Caco-2 (cell line): ENCODE measurements around the gene ERMAP. TPM values are rescaled to one million over a fixed set of nuclear protein-coding genes. Genes with fewer than 3 reads are reported as not detected.

ENCODE experiments used
- BruUV-seq: library from RNA; stranded (reverse); fragments of 400-500 nt; replicated peaks from 2 replicates; lab custom pipeline; 2021; lab: Mats Ljungman, UMichigan
- CTCF ChIA-PET: fragments of 300-600 bp; sonication (Branson Sonifier 250); formaldehyde crosslinking; loops from one replicate; lab custom pipeline; 2022; ENCODE audit warnings: antibody characterized with exemption; lab: Charles Lee
- POLR2A ChIA-PET: fragments of 300-600 bp; sonication (Branson Sonifier 250); formaldehyde crosslinking; loops from one replicate; lab custom pipeline; 2022; ENCODE audit warnings: antibody characterized with exemption; lab: Charles Lee
- DNase-seq, 2 experiments: peaks; one replicate each; pipeline versions ENCODE4 v3.0.0 to v3.0.0-alpha.2; 2020 to 2022
- H3K27me3 ChIP-seq: replicated peaks from 2 replicates; pipeline ENCODE4 v1.6.0; 2011; ENCODE audit warnings: low read length; ENCODE audit not compliant: control insufficient read depth, insufficient read depth
- H3K36me3 ChIP-seq: 2 replicates; pipeline ENCODE4 v1.5.1; 2011; ENCODE audit warnings: low read length; ENCODE audit not compliant: control insufficient read depth, insufficient read depth
- H3K4me1 ChIP-seq: fragments of 250-450 bp; sonication (Bioruptor Pico); 2 replicates; pipeline ENCODE4 v1.5.1; 2020; ENCODE audit warnings: mild to moderate bottlenecking
- H3K4me3 ChIP-seq: 2 replicates; pipeline ENCODE4 v1.5.1; 2011; ENCODE audit warnings: low read depth, mild to moderate bottlenecking, control low read depth, low read length
- H3K9me3 ChIP-seq: fragments of 250-450 bp; sonication (Bioruptor Pico); 2 replicates; pipeline ENCODE4 v1.5.1; 2020; ENCODE audit warnings: mild to moderate bottlenecking, moderate library complexity
- H3K27ac Mint-ChIP-seq: one replicate; pipeline ENCODE4 v1.8.0; 2022; ENCODE audit warnings: mixed read lengths; ENCODE audit not compliant: unreplicated experiment
- H3K27me3 Mint-ChIP-seq: one replicate; pipeline ENCODE4 v1.8.0; 2022; ENCODE audit warnings: mixed read lengths; ENCODE audit not compliant: insufficient read depth, unreplicated experiment
- H3K36me3 Mint-ChIP-seq: one replicate; pipeline ENCODE4 v1.8.0; 2022; ENCODE audit warnings: mild to moderate bottlenecking, mixed read lengths; ENCODE audit not compliant: insufficient read depth, unreplicated experiment
- H3K4me1 Mint-ChIP-seq: one replicate; pipeline ENCODE4 v1.8.0; 2022; ENCODE audit warnings: low read depth, mixed read lengths; ENCODE audit not compliant: unreplicated experiment
- H3K4me3 Mint-ChIP-seq: one replicate; pipeline ENCODE4 v1.8.0; 2022; ENCODE audit warnings: mild to moderate bottlenecking, moderate library complexity, mixed read lengths; ENCODE audit not compliant: unreplicated experiment
- H3K9me3 Mint-ChIP-seq: one replicate; pipeline ENCODE4 v1.8.0; 2022; ENCODE audit warnings: mixed read lengths; ENCODE audit not compliant: unreplicated experiment
- CTCF ChIP-seq, 2 experiments: fragments of 200-600 bp in 1 of 2; IDR thresholded peaks; 1 replicate in 1 of 2; 2 replicates in 1 of 2; pipeline versions ENCODE4 v1.5.1 to v1.8.0; 2011 to 2022; ENCODE audit warnings: antibody characterized with exemption in 1 of 2, control low read depth in 1 of 2, inconsistent platforms in 1 of 2, low read depth in 1 of 2, low read length in 1 of 2, mild to moderate bottlenecking in 1 of 2, moderate library complexity in 1 of 2; ENCODE audit not compliant: insufficient read depth in 1 of 2, severe bottlenecking in 1 of 2, unreplicated experiment in 1 of 2
- intact Hi-C: fragments of 100-400 bp; cut with micrococcal nuclease; formaldehyde crosslinking; loops from one replicate; pipeline ENCODE4 v1.10.0; 2022; ENCODE audit not compliant: unreplicated experiment
- total RNA-seq: library from RNA; stranded (reverse); gene quantifications from 2 replicates; pipeline ENCODE4 v1.2.3, GENCODE V29; 2022

ERMAP gene
- total RNA-seq, 1 experiment from 2014 or later, result 4.8 TPM

GRCh38 chr1:42793824-42794223 lies 23.1 kb upstream of the ERMAP start:
- no peak overlapping the region for H3K4me3 Mint-ChIP-seq
- Histone ChIP-seq H3K36me3 (no peaks in the 10 kb centered on the region), H3K4me3 (no peak overlapping the region), H3K27me3 (no peaks in the 10 kb centered on the region), H3K9me3 (no peaks in the 10 kb centered on the region), H3K4me1 (no peaks in the 10 kb centered on the region)
- no peaks in the 10 kb centered on the region for H3K36me3 Mint-ChIP-seq
- intact Hi-C loops, result no loop called here
- no peak overlapping the region for H3K27ac Mint-ChIP-seq
- H3K4me1 Mint-ChIP-seq, result no peaks in the 10 kb centered on the region
- CTCF ChIA-PET, result interaction anchor here (0.6 kb wide), 1 partner anchor 41 kb away, joined by 3 read pairs; no protein-coding TSS in a partner anchor
- no peak for TF ChIP-seq CTCF (IDR thresholded peaks at IDR 0.05; ENCODE audit: insufficient read depth in 1 of 2, low read depth in 1 of 2, low read length in 1 of 2, severe bottlenecking in 1 of 2, unreplicated experiment in 1 of 2)
- POLR2A ChIA-PET, result no interaction called here
- DNase-seq, result no peak
- H3K27me3 Mint-ChIP-seq, result no peaks in the 10 kb centered on the region
- H3K9me3 Mint-ChIP-seq, result no peaks in the 10 kb centered on the region
- BruUV-seq, result no TSS peak

DNA sequence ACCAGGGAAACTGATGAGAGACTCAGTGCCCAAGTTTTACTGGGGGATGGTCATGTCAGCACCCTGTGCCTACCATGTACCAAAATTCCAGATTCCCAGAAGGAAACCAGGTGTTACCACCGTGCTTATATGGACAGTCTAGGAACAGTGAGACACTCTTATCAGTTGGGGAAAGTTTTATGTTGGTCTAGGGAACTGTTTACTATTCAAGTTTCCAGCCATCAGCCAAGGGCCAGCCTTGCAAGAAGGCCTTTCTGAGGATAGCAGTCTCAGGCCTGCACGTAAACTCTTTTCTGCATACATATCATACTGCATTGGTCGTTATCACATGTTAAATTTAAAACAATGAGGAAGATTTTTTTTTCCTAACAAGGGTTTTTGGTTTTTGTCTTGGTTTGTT lies 19.5 kb upstream of the ERMAP start:
- Mint-ChIP-seq H3K4me1 (no peaks in the 10 kb centered on the region), H3K27me3 (no peaks in the 10 kb centered on the region), H3K27ac (no peak overlapping the region), H3K4me3 (no peak overlapping the region), H3K36me3 (no peaks in the 10 kb centered on the region), H3K9me3 (no peaks in the 10 kb centered on the region)
- H3K4me3 ChIP-seq, result no peak overlapping the region
- intact Hi-C loops, result no loop called here
- BruUV-seq, result no TSS peak
- H3K9me3 ChIP-seq, result no peaks in the 10 kb centered on the region
- H3K4me1 ChIP-seq, result no peaks in the 10 kb centered on the region
- CTCF ChIA-PET, result no interaction called here
- no peak for TF ChIP-seq CTCF (IDR thresholded peaks at IDR 0.05; ENCODE audit: insufficient read depth in 1 of 2, low read depth in 1 of 2, low read length in 1 of 2, severe bottlenecking in 1 of 2, unreplicated experiment in 1 of 2)
- POLR2A ChIA-PET, result no interaction called here
- no peaks in the 10 kb centered on the region for H3K36me3 ChIP-seq
- DNase-seq, result no peak
- H3K27me3 ChIP-seq, result no peaks in the 10 kb centered on the region

- no TSS peak for BruUV-seq
- Histone ChIP-seq H3K9me3 (no peaks in the 10 kb centered on the region), H3K4me1 (no peaks in the 10 kb centered on the region), H3K36me3 (no peaks in the 10 kb centered on the region), H3K27me3 (no peaks in the 10 kb centered on the region), H3K4me3 (no peak overlapping the region)
- Mint-ChIP-seq H3K9me3 (no peaks in the 10 kb centered on the region), H3K4me3 (no peak overlapping the region), H3K36me3 (no peaks in the 10 kb centered on the region), H3K4me1 (no peaks in the 10 kb centered on the region), H3K27me3 (no peaks in the 10 kb centered on the region), H3K27ac (no peak overlapping the region)
- no peak for TF ChIP-seq CTCF (IDR thresholded peaks at IDR 0.05; ENCODE audit: insufficient read depth in 1 of 2, low read depth in 1 of 2, low read length in 1 of 2, severe bottlenecking in 1 of 2, unreplicated experiment in 1 of 2)
- intact Hi-C loops, result no loop called here
- no peak for DNase-seq
- POLR2A ChIA-PET, result no interaction called here
- CTCF ChIA-PET, result no interaction called here
Measured at GRCh38 chr1:42797979-42798378, 18.9 kb upstream of the ERMAP start.
